SK-N-SH (cell line): ENCODE data around the gene TFPT. TPM values are rescaled to one million over a fixed set of nuclear protein-coding genes. Genes with fewer than 3 reads are reported as not detected.

ENCODE experiments used
- CTCF ChIA-PET: fragments of 300-600, 350-600 bp; formaldehyde crosslinking; extraction: SDS; loops from one replicate; lab custom pipeline; 2021; lab: Yijun Ruan, JAX
- POLR2A ChIA-PET: fragments of 350-600 bp; sonication (Branson Sonifier 250); formaldehyde crosslinking; extraction: SDS; loops from one replicate; lab custom pipeline; 2020; ENCODE audit warnings: antibody characterized with exemption, inconsistent platforms; lab: Yijun Ruan, JAX
- DNase-seq: peaks from one replicate; pipeline ENCODE4 v3.0.0; 2012
- H2AFZ ChIP-seq: fragments of 200-600 bp; sonication (generic); 2 replicates; pipeline ENCODE4 v1.8.1; 2016; ENCODE audit warnings: antibody characterized with exemption, mild to moderate bottlenecking, low read depth
- H3F3A ChIP-seq: fragments of 200-600 bp; sonication (generic); replicated peaks from 2 replicates; pipeline ENCODE3; 2016; ENCODE audit warnings: antibody characterized with exemption, mild to moderate bottlenecking; ENCODE audit not compliant: insufficient read depth
- H3K27ac ChIP-seq, 2 experiments: fragments of 200-500 bp in 1 of 2; fragments of 200-600 bp in 1 of 2; sonication (Bioruptor generic) in 1 of 2; sonication (generic), shearing (Covaris generic) in 1 of 2; 2 replicates each; pipeline versions ENCODE4 v1.5.1 to v1.6.1; 2014 to 2016; ENCODE audit warnings: low read depth in 2 of 2, inconsistent platforms in 1 of 2, low read length in 1 of 2, mild to moderate bottlenecking in 1 of 2, mixed read lengths in 1 of 2
- H3K27me3 ChIP-seq: fragments of 200-600 bp; sonication (generic), shearing (Covaris generic); 2 replicates; pipeline ENCODE4 v1.6.1; 2016; ENCODE audit warnings: mixed run types; ENCODE audit not compliant: insufficient read depth
- H3K36me3 ChIP-seq, 2 experiments: fragments of 200-500 bp in 1 of 2; fragments of 200-600 bp in 1 of 2; sonication (Bioruptor generic) in 1 of 2; sonication (generic) in 1 of 2; replicated peaks in 1 of 2; 2 replicates each; pipeline versions ENCODE3 to v1.5.1; 2014 to 2016; ENCODE audit warnings: low read length in 1 of 2, mild to moderate bottlenecking in 1 of 2; ENCODE audit not compliant: insufficient read depth in 2 of 2, control insufficient read depth in 1 of 2
- H3K4me1 ChIP-seq, 2 experiments: fragments of 200-500 bp in 1 of 2; fragments of 200-600 bp in 1 of 2; sonication (Bioruptor generic) in 1 of 2; sonication (generic), shearing (Covaris generic) in 1 of 2; 2 replicates each; pipeline versions ENCODE4 v1.5.1 to v1.6.1; 2014 to 2016; ENCODE audit warnings: low read depth in 1 of 2, low read length in 1 of 2, mixed run types in 1 of 2; ENCODE audit not compliant: insufficient read depth in 2 of 2, control insufficient read depth in 1 of 2
- H3K4me2 ChIP-seq: fragments of 200-600 bp; sonication (generic), shearing (Covaris generic); 2 replicates; pipeline ENCODE4 v1.6.1; 2017; ENCODE audit warnings: mixed run types
- H3K4me3 ChIP-seq, 2 experiments: fragments of 200-500 bp in 1 of 2; fragments of 200-600 bp in 1 of 2; sonication (Bioruptor generic) in 1 of 2; sonication (generic), shearing (Covaris generic) in 1 of 2; 2 replicates each; pipeline versions ENCODE4 v1.5.1 to v1.8.1; 2014 to 2016; ENCODE audit warnings: low read depth in 2 of 2, inconsistent platforms in 1 of 2, low read length in 1 of 2, mild to moderate bottlenecking in 1 of 2, mixed read lengths in 1 of 2, moderate library complexity in 1 of 2
- H3K79me2 ChIP-seq: fragments of 200-600 bp; sonication (generic); 2 replicates; pipeline ENCODE4 v1.8.1; 2017; ENCODE audit warnings: mild to moderate bottlenecking; ENCODE audit not compliant: insufficient read depth
- H3K9ac ChIP-seq: fragments of 200-600 bp; sonication (generic); 2 replicates; pipeline ENCODE4 v1.6.1; 2017; ENCODE audit warnings: mixed run types
- H3K9me2 ChIP-seq: fragments of 200-600 bp; sonication (generic); 2 replicates; pipeline ENCODE4 v1.6.1; 2017; ENCODE audit warnings: mixed run types
- H3K9me3 ChIP-seq: fragments of 200-600 bp; sonication (generic); 2 replicates; pipeline ENCODE4 v1.6.1; 2017; ENCODE audit warnings: mixed run types, mild to moderate bottlenecking, moderate library complexity
- H4K20me1 ChIP-seq: fragments of 200-600 bp; sonication (generic); 2 replicates; pipeline ENCODE4 v1.6.1; 2017; ENCODE audit warnings: mild to moderate bottlenecking, mixed run types; ENCODE audit not compliant: insufficient read depth
- CTCF ChIP-seq: fragments of 200-600 bp; sonication (generic); IDR thresholded peaks from 2 replicates; pipeline ENCODE4 v1.6.1; 2017; ENCODE audit warnings: antibody characterized with exemption, mild to moderate bottlenecking, moderate library complexity
- FOSL2 ChIP-seq: IDR thresholded peaks from 2 replicates; pipeline ENCODE4 v1.4.0; 2012; ENCODE audit warnings: low read depth, mild to moderate bottlenecking, moderate library complexity, borderline replicate concordance
- GABPA ChIP-seq: IDR thresholded peaks from 2 replicates; pipeline ENCODE4 v1.4.0; 2012; ENCODE audit warnings: low read depth, mild to moderate bottlenecking
- GATA2 ChIP-seq: sonication (generic); formaldehyde crosslinking; IDR thresholded peaks from 2 replicates; pipeline ENCODE4 v1.5.0; 2020; ENCODE audit warnings: mild to moderate bottlenecking, missing genetic modification reagents
- JUND ChIP-seq: IDR thresholded peaks from 2 replicates; pipeline ENCODE4 v1.4.0; 2012
- MEF2A ChIP-seq: IDR thresholded peaks from 2 replicates; pipeline ENCODE4 v1.4.0; 2012; ENCODE audit warnings: low read depth, borderline replicate concordance
- MXI1 ChIP-seq: IDR thresholded peaks from 2 replicates; pipeline ENCODE4 v1.6.1; 2012; ENCODE audit warnings: mild to moderate bottlenecking, low read depth, low read length, improper control_type of control experiment
- NFIC ChIP-seq: IDR thresholded peaks from 2 replicates; pipeline ENCODE4 v1.4.0; 2012; ENCODE audit warnings: borderline replicate concordance
- PBX3 ChIP-seq: IDR thresholded peaks from 2 replicates; pipeline ENCODE4; 2012
- RAD21 ChIP-seq: IDR thresholded peaks from 2 replicates; pipeline ENCODE4 v1.6.1; 2012; ENCODE audit warnings: mild to moderate bottlenecking, low read length
- REST ChIP-seq: IDR thresholded peaks from 2 replicates; pipeline ENCODE4 v1.6.1; 2012; ENCODE audit warnings: mild to moderate bottlenecking, low read depth, low read length, moderate library complexity
- RXRA ChIP-seq: IDR thresholded peaks from 2 replicates; pipeline ENCODE4 v1.4.0; 2012; ENCODE audit warnings: low read depth, mild to moderate bottlenecking, borderline replicate concordance
- SIN3A ChIP-seq: IDR thresholded peaks from 2 replicates; pipeline ENCODE4 v1.6.1; 2012; ENCODE audit warnings: low read depth, mild to moderate bottlenecking, low read length, moderate library complexity, borderline replicate concordance
- SMC3 ChIP-seq: IDR thresholded peaks from 2 replicates; pipeline ENCODE4 v1.6.1; 2012; ENCODE audit warnings: low read depth, low read length, improper control_type of control experiment
- TAF1 ChIP-seq: IDR thresholded peaks from 2 replicates; pipeline ENCODE4 v1.6.1; 2012; ENCODE audit warnings: low read depth, mild to moderate bottlenecking, low read length, moderate library complexity, borderline replicate concordance
- TEAD4 ChIP-seq: IDR thresholded peaks from 2 replicates; pipeline ENCODE4 v1.4.0; 2012; ENCODE audit warnings: mild to moderate bottlenecking, borderline replicate concordance; ENCODE audit not compliant: insufficient read depth
- USF1 ChIP-seq: IDR thresholded peaks from 2 replicates; pipeline ENCODE4 v1.4.0; 2012; ENCODE audit warnings: low read depth, borderline replicate concordance
- USF2 ChIP-seq: fragments of 150-350 bp; IDR thresholded peaks from 2 replicates; pipeline ENCODE4 v1.6.1; 2017; ENCODE audit warnings: antibody characterized with exemption, low read length, low read depth, borderline replicate concordance
- WGBS: methylation state at CpG from one replicate; pipeline ENCODE4 v1.1.6; 2017; ENCODE audit warnings: low lambda C conversion rate; 5-methylcytosine and 5-hydroxymethylcytosine counted together
- polyA plus RNA-seq, 3 experiments: library from polyadenylated mRNA; depleted of rRNA; stranded (reverse); fragments of >200 nt; gene quantifications; 2 replicates each; pipeline ENCODE4 v1.2.3, GENCODE V29; 2012

The TFPT gene
- polyA plus RNA-seq, 1 of the 3 experiments (the other 2 are of a cell fraction), result 49.7 TPM

GRCh38 chr19:54094426-54095000 is 20.9 kb downstream of the TFPT start:
- 73% methylated on average over 17 of the region's 17 CpGs for WGBS
- TF ChIP-seq MEF2A, result no peak
- no peak for TF ChIP-seq GABPA
- TF ChIP-seq RAD21, result no peak
- no peak overlapping the region for H2AFZ ChIP-seq
- no peak overlapping the region for H3K4me2 ChIP-seq
- H3K36me3 ChIP-seq, result no peaks in the 10 kb centered on the region
- peaks cover 6% of the 10 kb centered on the region; the same call in 1 of the 2 replicates for H3K27me3 ChIP-seq
- no peak overlapping the region for H3K9ac ChIP-seq
- no peaks in the 10 kb centered on the region for H4K20me1 ChIP-seq
- CTCF ChIA-PET, result interaction anchor here (0.6 to 1.5 kb wide), 3 partner anchors 8 to 70 kb away, joined by 4 to 6 read pairs (median 4); no protein-coding TSS in a partner anchor
- H3K9me2 ChIP-seq, result no peaks in the 10 kb centered on the region
- no peaks in the 10 kb centered on the region; a peak in 1 of 4 replicates for H3K4me1 ChIP-seq
- no peak overlapping the region for H3K4me3 ChIP-seq
- H3K27ac ChIP-seq, result no peak overlapping the region
- no peaks in the 10 kb centered on the region for H3F3A ChIP-seq
- H3K79me2 ChIP-seq, result no peaks in the 10 kb centered on the region
- no peaks in the 10 kb centered on the region for H3K9me3 ChIP-seq
- POLR2A ChIA-PET, result no interaction called here
- no peak for DNase-seq

- peaks cover 16% of the 10 kb centered on the region; the same call in 1 of the 2 replicates for H3K27me3 ChIP-seq
- DNase-seq, result no peak
- 5% methylated on average over 3 of the region's 3 CpGs for WGBS
- TF ChIP-seq MEF2A (no peak), CTCF (no peak), MXI1 (no peak), REST (no peak), TEAD4 (no peak), RXRA (no peak), SIN3A (no peak), GABPA (no peak), TAF1 (no peak), FOSL2 (no peak), SMC3 (no peak), JUND (no peak), USF1 (no peak), PBX3 (no peak), RAD21 (no peak), NFIC (no peak), GATA2 (CRISPR knock-in tag) (no peak), USF2 (no peak)
Measured at GRCh38 chr19:54084410-54084809, 31.0 kb downstream of the TFPT start.

More at GRCh38 chr19:54084410-54084809, 31.0 kb downstream of the TFPT start:
- ChIA-PET POLR2A (no interaction called here), CTCF (interaction anchor here (1.3 kb wide), 1 partner anchor 55 kb away, joined by 3 read pairs; no protein-coding TSS in a partner anchor)
- H3K79me2 ChIP-seq, result no peaks in the 10 kb centered on the region
- no peak overlapping the region for H3K9ac ChIP-seq
- H3K4me1 ChIP-seq, result no peaks in the 10 kb centered on the region
- H3K9me3 ChIP-seq, result no peaks in the 10 kb centered on the region
- H4K20me1 ChIP-seq, result no peaks in the 10 kb centered on the region
- no peaks in the 10 kb centered on the region for H3K9me2 ChIP-seq
- no peaks in the 10 kb centered on the region for H3K36me3 ChIP-seq
- no peak overlapping the region for H3K27ac ChIP-seq
- H3K4me2 ChIP-seq, result no peak overlapping the region
- no peak overlapping the region for H2AFZ ChIP-seq
- H3F3A ChIP-seq, result no peaks in the 10 kb centered on the region
- H3K4me3 ChIP-seq, result no peak overlapping the region
